Mesangial cell (primary cell): ENCODE data around the gene BRI3. TPM values are rescaled to one million over a fixed set of nuclear protein-coding genes. Genes with fewer than 3 reads are reported as not detected.

Source experiments
- total RNA-seq: library from RNA; depleted of rRNA; stranded (reverse); fragments of >200 nt; gene quantifications from 2 replicates; pipeline ENCODE4 v1.2.3, GENCODE V29; 2015

Gene BRI3, protein sequence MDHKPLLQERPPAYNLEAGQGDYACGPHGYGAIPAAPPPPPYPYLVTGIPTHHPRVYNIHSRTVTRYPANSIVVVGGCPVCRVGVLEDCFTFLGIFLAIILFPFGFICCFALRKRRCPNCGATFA
- total RNA-seq: 31.0 and 77.3 TPM in 2 replicates

DNA sequence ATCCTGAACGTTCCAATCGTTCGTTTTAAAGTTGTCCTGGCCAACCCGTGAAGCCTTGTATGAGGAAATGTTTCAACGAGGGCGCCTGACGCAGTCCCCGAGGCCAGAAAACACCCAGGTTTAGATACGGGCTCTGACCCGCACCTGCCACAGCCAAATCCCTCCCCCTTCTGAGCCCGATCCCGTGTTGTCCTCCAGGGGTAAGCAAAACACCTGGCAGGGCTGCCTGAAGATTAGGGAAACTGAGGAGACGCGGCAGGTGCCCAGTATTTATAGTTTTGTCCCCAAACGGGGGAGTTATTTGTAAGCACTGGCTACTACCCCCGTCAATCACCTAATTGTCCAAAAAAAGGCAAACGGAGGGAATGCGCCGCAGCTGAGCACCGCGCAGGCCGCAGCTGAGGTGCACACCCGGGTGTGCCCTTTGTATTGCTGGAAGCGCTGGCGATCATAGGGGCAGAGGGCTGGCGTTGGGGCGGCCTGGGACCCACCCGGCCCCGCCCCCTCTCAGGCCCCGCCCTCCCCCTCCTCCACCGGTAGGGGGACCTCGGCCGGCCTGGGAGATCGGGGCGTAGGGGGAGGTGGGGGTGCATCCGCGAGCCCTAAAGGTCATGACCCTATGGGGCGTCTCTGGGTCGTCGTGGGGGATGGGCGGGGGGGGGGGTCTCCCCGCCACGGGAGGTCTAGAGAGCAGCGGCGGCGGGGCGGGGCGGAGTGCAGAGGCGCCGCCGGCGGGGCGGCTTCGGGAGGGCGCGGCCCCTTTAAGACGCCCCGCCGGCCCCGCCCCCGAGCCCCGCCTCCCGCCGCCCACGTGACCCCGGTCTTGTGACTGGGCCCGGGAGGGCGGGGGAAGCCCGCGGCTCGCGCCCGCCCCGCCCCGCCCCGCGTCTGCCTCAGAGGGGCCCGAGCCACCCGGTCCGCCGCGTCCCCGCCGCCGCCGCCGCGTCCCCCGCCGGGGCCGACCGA, at the start of gene BRI3:
TSS of gene BRI3 (plus strand) at position 896 of the 966 bp plus-strand sequence. CDS start 110 bp downstream, outside the sequence.

DNA sequence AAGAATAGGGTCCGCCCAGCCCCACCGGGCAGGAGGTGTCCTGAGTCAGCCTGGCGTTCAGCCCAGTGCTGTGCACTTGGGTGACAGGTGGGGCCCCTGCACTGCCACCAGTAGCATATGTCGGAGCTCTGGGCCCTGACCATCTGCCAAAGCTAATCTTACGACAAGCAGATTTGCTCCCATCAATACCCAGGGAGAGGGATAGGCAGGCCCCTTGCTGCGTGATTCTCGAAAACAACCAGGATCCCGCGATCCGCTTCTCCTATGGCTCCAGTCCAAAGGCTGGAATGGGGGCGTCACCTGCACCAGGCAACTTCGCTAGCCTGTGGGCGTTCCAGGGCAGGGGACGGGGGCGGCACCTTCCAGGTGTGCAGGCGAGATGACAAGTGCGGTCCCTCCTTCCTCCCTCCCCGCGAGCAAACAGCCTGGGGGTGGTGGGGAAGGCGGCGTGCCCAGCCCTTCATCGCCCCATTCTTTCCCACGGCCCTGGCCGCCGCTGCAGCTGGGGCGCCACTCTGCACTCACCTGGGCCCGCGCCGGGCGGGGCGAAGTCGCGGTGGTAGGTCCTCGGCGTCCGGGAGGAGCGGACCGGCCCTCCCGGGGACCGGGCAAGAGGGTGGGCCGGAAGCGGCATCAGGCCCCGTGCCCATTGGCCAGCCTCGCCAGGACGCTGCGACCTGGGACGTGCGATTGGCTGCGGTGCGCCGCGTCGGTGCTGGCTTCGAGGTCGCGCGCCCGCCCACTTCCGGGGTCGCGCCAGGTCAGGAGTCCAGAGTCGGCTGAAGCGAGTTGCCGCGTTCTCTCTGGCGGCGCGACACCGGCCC, 29.7 kb upstream of the BRI3 start, which contains the start of gene TECPR1:
TSS of gene TECPR1 (minus strand) at position 632 of the 824 bp plus-strand sequence. CDS start 6,086 bp downstream, outside the sequence.

Other genes with a start within 250 kb of the BRI3 start
- 9.3 and 15.5 TPM in 2 replicates for gene LMTK2, start 174.8 kb upstream of the BRI3 start, total RNA-seq
- 1.0 and 1.1 TPM in 2 replicates for gene BHLHA15, start 70.2 kb upstream of the BRI3 start, total RNA-seq
- 15.3 and 33.1 TPM in 2 replicates for gene TECPR1, start 29.5 kb upstream of the BRI3 start, total RNA-seq
- gene BAIAP2L1, start 119.4 kb downstream of the BRI3 start, total RNA-seq: 15.2 and 19.7 TPM in 2 replicates